Activated naive CD4-positive, alpha-beta T cell treated with anti-CD3 and anti-CD28 coated beads, Interleukin-2, amount 50 U/mL, for 24 hours (primary cell): ENCODE results near the gene ADAM22.
"Not testable (repeated sequence)": the region's sequence is repeated elsewhere in the genome, so short reads cannot be mapped to it uniquely, and the experiment has no call there.

Source experiments
- H3K27ac Mint-ChIP-seq: one replicate; pipeline ENCODE4 v1.8.0; 2021; ENCODE audit warnings: mild to moderate bottlenecking, mixed read lengths
- H3K27me3 Mint-ChIP-seq: one replicate; pipeline ENCODE4 v1.8.0; 2021; ENCODE audit warnings: mixed read lengths
- H3K36me3 Mint-ChIP-seq: one replicate; pipeline ENCODE4 v1.8.0; 2021; ENCODE audit warnings: mixed read lengths
- H3K4me1 Mint-ChIP-seq: one replicate; pipeline ENCODE4 v1.8.0; 2021; ENCODE audit warnings: mixed read lengths
- H3K4me3 Mint-ChIP-seq: one replicate; pipeline ENCODE4 v1.8.0; 2021; ENCODE audit warnings: mild to moderate bottlenecking, mixed read lengths
- H3K9me3 Mint-ChIP-seq: one replicate; pipeline ENCODE4 v1.8.0; 2021; ENCODE audit warnings: mixed read lengths

ADAM22 gene, protein sequence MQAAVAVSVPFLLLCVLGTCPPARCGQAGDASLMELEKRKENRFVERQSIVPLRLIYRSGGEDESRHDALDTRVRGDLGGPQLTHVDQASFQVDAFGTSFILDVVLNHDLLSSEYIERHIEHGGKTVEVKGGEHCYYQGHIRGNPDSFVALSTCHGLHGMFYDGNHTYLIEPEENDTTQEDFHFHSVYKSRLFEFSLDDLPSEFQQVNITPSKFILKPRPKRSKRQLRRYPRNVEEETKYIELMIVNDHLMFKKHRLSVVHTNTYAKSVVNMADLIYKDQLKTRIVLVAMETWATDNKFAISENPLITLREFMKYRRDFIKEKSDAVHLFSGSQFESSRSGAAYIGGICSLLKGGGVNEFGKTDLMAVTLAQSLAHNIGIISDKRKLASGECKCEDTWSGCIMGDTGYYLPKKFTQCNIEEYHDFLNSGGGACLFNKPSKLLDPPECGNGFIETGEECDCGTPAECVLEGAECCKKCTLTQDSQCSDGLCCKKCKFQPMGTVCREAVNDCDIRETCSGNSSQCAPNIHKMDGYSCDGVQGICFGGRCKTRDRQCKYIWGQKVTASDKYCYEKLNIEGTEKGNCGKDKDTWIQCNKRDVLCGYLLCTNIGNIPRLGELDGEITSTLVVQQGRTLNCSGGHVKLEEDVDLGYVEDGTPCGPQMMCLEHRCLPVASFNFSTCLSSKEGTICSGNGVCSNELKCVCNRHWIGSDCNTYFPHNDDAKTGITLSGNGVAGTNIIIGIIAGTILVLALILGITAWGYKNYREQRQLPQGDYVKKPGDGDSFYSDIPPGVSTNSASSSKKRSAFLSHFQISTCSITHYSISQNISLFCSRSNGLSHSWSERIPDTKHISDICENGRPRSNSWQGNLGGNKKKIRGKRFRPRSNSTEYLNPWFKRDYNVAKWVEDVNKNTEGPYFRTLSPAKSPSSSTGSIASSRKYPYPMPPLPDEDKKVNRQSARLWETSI

DNA sequence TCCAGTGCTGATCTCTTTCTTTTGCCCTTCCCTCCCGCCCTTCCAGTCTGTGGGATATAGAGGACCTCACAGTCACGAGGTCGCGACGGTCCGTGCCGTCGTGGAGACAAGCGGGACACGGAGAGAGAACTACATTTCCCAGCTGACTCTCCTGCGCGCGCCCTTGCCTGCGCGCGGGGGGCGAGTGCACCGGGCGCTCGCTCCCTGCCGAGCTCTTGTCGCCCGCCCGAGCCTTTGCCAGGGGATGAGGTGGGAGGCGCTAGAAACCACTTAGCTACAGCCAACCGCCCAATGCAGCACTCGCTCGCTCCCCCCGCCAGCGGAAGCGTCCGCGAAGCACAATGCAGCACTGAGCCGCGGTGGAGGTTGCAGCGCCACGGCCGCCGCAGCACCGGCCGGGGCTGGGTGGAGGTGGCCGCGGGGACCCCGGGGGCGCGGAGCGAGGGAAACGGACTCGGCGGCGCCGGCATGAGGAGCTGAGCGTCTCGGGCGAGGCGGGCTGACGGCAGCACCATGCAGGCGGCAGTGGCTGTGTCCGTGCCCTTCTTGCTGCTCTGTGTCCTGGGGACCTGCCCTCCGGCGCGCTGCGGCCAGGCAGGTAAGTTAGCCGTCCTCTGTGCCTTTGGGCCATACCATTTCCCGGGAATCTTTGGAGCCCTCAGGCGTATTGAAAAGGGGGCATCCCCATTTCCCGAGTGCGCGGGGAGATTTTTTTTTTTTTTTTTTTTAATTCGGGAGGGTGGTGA lies at the start of gene ADAM22:
TSS of gene ADAM22 (plus strand) at position 299 of the 746 bp plus-strand sequence. CDS start at position 514, 215 bp downstream.
- Mint-ChIP-seq H3K27ac (no peak within 1 kb of the TSS), H3K27me3 (no peaks in the 10 kb centered on the region), H3K36me3 (no peaks in the 10 kb centered on the region), H3K4me3 (peak within 1 kb of the TSS; percentile 86), H3K4me1 (peaks cover 4% of the 10 kb centered on the region), H3K9me3 (no peaks in the 10 kb centered on the region)

DNA sequence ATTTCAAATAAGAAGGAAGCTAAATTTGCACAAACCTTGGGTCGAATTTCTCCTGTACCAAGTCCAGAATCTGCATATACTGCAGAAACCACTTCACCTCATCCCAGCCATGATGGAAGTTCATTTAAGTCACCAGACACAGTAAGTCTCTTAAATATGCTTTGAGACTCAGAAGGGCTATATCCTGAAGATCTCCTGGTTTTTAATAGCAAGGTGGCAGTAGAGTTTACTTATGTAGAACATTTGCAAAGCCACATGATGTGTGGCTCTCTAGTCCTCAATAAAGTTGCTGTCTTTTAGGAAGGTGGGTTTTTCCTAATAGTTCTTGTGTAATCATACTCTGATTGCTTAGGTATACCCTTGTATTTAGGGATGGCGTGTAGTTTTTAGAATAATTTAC lies 49.0 kb upstream of the ADAM22 start:
- no peak overlapping the region for H3K27ac Mint-ChIP-seq
- peaks cover 29% of the 10 kb centered on the region for H3K4me1 Mint-ChIP-seq
- peaks cover 12% of the 10 kb centered on the region for H3K36me3 Mint-ChIP-seq
- H3K9me3 Mint-ChIP-seq = no peaks in the 10 kb centered on the region
- no peak overlapping the region for H3K4me3 Mint-ChIP-seq
- no peaks in the 10 kb centered on the region for H3K27me3 Mint-ChIP-seq

DNA sequence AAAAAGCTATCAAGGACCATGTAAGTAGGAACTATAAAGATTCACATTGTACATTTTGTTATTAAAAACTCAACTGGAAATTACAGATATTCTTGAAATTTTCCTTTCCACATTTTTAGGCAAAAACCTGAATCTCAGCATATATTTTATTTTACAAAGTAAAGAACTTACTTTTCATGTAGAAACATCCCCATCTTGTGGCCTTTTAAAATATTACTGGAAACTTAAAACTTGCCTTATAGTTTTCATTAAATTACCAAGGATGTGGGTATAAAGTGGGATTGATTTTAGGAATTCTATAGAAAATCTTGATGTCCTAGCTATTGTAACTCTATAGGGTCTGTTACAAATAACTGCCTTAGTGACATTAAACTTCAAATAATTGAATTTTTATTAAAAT lies 47.2 kb upstream of the ADAM22 start:
- H3K4me3 Mint-ChIP-seq = no peak overlapping the region
- H3K36me3 Mint-ChIP-seq = peaks cover 12% of the 10 kb centered on the region
- no peaks in the 10 kb centered on the region for H3K9me3 Mint-ChIP-seq
- no peaks in the 10 kb centered on the region for H3K27me3 Mint-ChIP-seq
- no peak overlapping the region for H3K27ac Mint-ChIP-seq
- H3K4me1 Mint-ChIP-seq = peaks cover 23% of the 10 kb centered on the region

DNA sequence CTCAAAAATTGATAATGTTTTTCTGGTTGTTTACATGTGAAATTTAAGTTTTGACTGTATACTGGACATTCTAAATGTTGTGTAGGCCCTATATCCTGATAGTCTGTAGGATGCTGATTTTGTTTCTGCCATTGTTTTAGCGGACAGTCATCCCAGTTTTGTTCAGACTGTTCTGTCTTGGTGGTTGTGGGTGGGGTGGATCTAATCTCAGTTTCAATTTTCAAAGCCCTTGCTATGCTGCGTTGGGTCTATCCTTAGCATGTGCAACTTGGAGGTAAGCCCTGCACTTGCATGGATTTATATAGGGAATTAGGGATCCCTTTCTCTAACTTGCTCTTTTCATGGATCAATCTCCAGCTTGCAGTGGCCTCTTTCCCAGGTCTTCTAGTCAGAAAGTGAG lies 38.7 kb upstream of the ADAM22 start:
- Mint-ChIP-seq H3K4me3 (no peak overlapping the region), H3K27me3 (no peaks in the 10 kb centered on the region), H3K4me1 (peaks cover 12% of the 10 kb centered on the region), H3K36me3 (peaks cover 13% of the 10 kb centered on the region), H3K9me3 (no peaks in the 10 kb centered on the region), H3K27ac (no peak overlapping the region)

DNA sequence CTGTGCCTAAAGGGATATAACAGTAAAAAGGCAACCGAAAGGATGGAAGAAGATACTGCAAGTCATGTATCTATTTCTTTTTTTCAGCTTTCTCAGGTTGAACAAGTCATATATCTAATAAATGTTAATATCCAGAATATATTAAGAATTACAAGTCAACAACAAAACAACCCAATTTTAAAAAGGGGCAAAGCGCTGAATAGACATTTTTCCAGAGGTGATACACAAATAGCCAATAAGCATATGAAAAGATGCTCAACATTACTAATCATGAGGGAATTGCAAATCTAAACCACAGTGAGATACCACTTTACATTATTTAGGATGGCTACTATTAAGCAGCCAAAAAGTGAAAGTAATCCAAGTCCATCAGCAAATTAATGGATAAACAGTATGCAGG lies 34.8 kb upstream of the ADAM22 start:
- H3K36me3 Mint-ChIP-seq = peaks cover 9% of the 10 kb centered on the region
- no peak overlapping the region for H3K27ac Mint-ChIP-seq

DNA sequence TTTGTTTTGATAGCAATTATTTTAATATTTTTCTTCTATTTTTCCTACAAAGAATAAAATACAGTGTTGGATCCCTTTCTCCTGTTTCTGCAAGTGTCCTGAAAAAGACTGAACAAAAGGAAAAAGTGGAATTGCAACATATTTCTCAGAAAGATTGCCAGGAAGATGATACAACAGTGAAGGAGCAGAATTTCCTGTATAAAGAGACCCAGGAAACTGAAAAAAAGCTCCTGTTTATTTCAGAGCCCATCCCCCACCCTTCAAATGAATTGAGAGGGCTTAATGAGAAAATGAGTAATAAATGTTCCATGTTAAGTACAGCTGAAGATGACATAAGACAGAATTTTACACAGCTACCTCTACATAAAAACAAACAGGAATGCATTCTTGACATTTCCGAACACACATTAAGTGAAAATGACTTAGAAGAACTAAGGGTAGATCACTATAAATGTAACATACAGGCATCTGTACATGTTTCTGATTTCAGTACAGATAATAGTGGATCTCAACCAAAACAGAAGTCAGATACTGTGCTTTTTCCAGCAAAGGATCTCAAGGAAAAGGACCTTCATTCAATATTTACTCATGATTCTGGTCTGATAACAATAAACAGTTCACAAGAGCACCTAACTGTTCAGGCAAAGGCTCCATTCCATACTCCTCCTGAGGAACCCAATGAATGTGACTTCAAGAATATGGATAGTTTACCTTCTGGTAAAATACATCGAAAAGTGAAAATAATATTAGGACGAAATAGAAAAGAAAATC lies 26.7 kb upstream of the ADAM22 start:
- not testable (repeated sequence) for H3K36me3 Mint-ChIP-seq, H3K4me3 Mint-ChIP-seq, H3K9me3 Mint-ChIP-seq, H3K27me3 Mint-ChIP-seq
- Mint-ChIP-seq H3K27ac (peak overlapping the region; percentile 12), H3K4me1 (peaks cover 11% of the 10 kb centered on the region)

More for the DNA sequence above, 34.8 kb upstream of the ADAM22 start:
- Mint-ChIP-seq H3K4me1 (peaks cover 3% of the 10 kb centered on the region), H3K27me3 (no peaks in the 10 kb centered on the region), H3K4me3 (no peak overlapping the region), H3K9me3 (no peaks in the 10 kb centered on the region)

DNA sequence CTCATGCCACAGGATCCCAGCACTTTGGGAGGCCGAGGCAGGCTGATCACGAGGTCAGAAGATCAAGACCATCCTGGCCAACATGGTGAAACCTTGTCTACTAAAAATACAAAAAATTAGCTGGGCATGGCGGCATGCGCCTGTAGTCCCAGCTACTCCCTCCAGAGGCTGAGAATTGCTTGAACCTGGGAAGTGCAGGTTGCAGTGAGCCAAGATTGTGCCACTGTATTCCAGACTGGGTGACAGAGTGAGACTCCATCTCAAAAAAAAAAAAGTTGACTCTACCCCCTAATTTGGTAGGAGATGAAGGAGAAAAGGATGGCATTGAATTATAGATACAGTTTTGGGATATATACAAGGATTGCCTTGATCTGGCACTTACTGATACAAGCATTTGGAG lies 25.2 kb upstream of the ADAM22 start:
- H3K27ac Mint-ChIP-seq, H3K27me3 Mint-ChIP-seq, H3K4me3 Mint-ChIP-seq, H3K9me3 Mint-ChIP-seq, H3K36me3 Mint-ChIP-seq: not testable (repeated sequence)
- peaks cover 11% of the 10 kb centered on the region for H3K4me1 Mint-ChIP-seq

DNA sequence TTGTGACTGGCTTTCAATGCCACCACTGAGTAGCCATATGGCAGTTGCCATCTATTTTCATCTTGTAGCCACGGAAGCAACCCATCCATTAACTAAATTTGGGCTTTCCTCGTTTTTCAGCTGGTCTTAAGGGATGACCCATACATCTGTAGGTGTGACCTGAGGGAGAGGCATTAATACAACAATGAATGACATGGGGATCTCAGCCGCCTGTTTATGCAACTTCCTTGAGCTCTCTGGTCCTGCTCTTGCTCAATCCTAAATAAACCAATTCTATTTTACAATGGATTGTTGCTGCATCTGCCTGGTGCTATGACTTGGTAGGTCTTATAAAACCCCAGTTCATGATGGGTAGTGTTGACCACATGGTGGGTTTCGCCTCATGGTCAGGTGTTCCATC lies 21.9 kb upstream of the ADAM22 start:
- Mint-ChIP-seq H3K27me3 (no peaks in the 10 kb centered on the region), H3K36me3 (peaks cover 8% of the 10 kb centered on the region), H3K9me3 (no peaks in the 10 kb centered on the region), H3K4me1 (peaks cover 5% of the 10 kb centered on the region), H3K4me3 (no peak overlapping the region), H3K27ac (no peak overlapping the region)

DNA sequence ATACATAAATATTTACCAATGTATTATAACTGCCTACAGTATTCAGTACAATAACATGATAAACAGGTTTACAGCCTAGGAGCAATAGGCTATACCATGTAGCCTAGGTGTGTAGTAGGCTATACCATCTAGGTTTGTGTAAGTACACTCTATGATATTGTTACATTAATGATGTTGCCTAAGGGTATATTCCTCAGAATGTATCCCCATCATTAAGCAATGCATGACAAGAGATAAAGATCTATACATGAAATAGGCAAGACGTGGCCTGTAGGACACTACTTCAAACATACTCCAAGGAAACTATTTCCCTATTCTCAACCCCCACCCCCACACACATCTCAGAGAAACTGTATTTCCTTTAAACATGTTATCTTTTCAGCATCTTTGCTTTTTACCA lies 15.3 kb upstream of the ADAM22 start:
- Mint-ChIP-seq H3K27ac (no peak overlapping the region), H3K4me1 (no peaks in the 10 kb centered on the region), H3K9me3 (no peaks in the 10 kb centered on the region), H3K27me3 (peaks cover 3% of the 10 kb centered on the region), H3K36me3 (no peaks in the 10 kb centered on the region), H3K4me3 (no peak overlapping the region)

DNA sequence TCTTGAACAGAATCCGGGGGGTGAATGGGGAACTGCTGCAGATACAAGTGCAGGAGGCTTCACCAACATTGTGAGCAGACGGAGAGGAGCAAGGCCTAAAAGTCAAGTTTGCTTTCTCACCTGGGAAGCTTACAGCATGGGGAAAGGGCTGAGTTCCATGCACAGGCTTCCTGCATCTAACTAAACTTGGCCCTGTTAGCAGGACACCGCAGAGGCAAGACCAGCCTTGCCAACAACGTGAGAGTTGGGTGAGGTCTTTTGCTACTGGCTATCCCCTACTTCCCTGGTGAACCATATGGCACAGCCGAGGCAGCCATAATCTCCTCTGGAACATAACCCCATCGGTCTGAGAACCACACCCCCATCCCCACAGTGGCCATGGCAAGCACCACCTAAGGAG lies 14.2 kb upstream of the ADAM22 start:
- H3K4me3 Mint-ChIP-seq = no peak overlapping the region

DNA sequence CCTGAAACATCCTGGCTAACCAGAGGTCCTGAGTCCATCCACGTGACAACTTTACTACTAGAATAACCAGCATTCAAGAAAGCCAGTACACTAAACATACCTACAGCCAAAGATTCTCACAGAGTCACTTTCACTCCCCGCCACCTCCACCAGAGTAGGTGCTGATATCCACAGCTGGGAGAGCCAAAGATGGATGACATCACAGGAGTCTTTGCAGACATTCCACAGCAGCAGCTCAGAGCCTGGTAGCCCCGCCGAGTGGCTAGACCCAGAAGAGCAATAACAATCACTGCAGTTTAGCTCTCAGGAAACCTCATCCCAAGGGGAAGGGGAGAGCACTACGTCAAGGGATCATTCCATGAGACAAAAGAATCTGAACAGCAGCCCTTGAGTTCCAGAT lies 13.5 kb upstream of the ADAM22 start:
- Mint-ChIP-seq H3K27me3 (peaks cover 3% of the 10 kb centered on the region), H3K4me1 (no peaks in the 10 kb centered on the region), H3K9me3 (no peaks in the 10 kb centered on the region), H3K4me3 (no peak overlapping the region), H3K27ac (no peak overlapping the region), H3K36me3 (no peaks in the 10 kb centered on the region)

More for the DNA sequence above, 14.2 kb upstream of the ADAM22 start:
- Mint-ChIP-seq H3K27me3 (peaks cover 3% of the 10 kb centered on the region), H3K4me1 (no peaks in the 10 kb centered on the region), H3K9me3 (no peaks in the 10 kb centered on the region), H3K36me3 (no peaks in the 10 kb centered on the region), H3K27ac (no peak overlapping the region)

DNA sequence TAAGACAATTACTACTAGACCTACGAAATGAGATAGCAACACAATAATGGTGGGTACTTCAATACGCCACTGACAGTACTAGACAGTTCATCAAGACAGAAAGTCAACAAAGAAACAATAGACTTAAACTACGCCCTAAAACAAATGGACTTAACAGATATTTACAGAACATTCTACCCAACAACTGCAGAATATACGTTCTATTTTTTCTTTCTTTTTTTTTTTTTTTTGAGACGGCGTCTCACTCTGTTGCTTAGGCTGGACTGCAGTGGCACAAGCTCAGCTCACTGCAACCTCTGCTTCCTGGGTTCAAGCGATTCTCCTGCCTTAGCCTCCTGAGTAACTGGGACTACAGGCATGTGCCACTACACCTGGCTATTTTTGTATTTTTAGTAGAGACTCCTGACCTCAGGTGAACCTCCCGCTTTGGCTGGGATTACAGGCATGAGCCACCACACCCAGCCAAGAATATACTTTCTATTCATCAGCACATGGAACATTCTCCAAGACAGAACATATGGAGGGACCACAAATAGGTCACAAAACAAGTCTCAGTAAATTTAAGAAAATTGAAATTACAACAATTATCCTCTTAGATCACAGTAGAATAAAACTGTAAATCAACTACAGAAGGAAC lies 11.2 kb upstream of the ADAM22 start:
- H3K27me3 Mint-ChIP-seq, H3K36me3 Mint-ChIP-seq, H3K27ac Mint-ChIP-seq, H3K9me3 Mint-ChIP-seq, H3K4me3 Mint-ChIP-seq, H3K4me1 Mint-ChIP-seq: not testable (repeated sequence)

DNA sequence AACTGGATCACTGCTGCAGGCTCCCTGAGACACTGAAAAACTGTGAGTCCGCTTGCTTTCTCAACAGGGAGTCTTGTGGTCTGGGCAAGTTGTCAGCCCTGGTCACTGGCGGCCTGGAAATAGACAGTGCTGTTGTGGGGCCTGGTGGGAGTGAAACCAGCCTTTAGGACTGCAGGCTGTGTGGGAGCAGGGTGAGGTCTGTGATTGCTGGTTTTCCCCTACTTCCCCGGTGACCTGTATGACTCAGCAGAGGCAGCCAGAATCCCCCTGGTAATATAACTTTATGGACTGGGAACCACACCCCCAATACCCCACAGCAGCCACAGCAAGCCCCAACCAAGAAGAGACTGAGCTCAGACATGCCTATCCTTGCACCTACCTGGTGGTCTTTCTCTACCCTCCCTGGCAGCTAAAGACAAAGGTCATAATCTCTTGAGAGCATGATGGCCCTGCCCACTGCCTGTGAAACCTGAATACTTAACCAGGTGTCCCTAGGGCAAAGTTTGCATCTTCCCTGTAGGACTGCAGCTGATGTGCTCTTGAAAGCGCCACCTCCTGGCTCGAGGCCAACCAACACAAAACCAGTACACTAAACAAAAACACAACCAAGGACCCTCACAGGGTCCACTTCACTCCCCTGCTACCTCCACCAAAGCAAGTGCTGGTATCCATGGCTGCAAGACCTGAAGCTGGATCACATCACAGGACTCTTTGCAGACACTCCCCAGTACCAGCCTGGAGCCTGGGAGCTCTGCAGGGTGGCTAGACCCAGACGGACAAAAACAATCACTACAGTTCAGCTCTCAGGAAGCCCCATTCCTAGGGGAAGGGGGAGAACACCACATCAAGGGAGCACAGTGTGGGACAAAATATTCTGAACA lies 7.2 kb upstream of the ADAM22 start:
- Mint-ChIP-seq H3K27me3 (no peaks in the 10 kb centered on the region), H3K36me3 (no peaks in the 10 kb centered on the region), H3K9me3 (no peaks in the 10 kb centered on the region), H3K4me3 (no peak overlapping the region), H3K27ac (no peak overlapping the region), H3K4me1 (no peaks in the 10 kb centered on the region)

DNA sequence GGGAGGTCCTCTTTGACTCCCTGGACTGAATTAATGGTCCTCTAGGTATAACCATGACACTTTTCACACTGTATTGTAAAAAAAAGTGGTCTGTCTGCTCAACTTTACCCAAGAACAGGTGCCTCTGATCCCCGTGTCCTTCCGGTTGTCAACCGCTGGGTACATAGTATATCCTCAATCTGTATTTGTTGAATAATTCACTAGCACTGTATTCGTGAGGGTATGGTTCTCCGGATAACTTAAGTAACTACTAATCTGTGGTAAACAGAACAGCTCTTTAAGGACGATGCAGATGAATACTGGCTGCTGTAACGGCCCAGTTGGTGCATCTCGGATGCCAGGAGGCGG lies 472 bp upstream of the ADAM22 start:
- Mint-ChIP-seq H3K27me3 (no peaks in the 10 kb centered on the region), H3K4me3 (peak overlapping the region; percentile 86), H3K9me3 (no peaks in the 10 kb centered on the region), H3K4me1 (peaks cover 4% of the 10 kb centered on the region), H3K27ac (no peak overlapping the region), H3K36me3 (no peaks in the 10 kb centered on the region)
